Kidney epithelial cell (primary cell): Measurements from ENCODE around the gene FPGS. TPM values are rescaled to one million over a fixed set of nuclear protein-coding genes. Genes with fewer than 3 reads are reported as not detected.

ENCODE experiments used
- DNase-seq: peaks from one replicate; pipeline ENCODE4 v3.0.0-alpha.2; 2010; ENCODE audit warnings: low read depth
- H3K27me3 ChIP-seq: 2 replicates; pipeline ENCODE4 v1.6.0; 2011; ENCODE audit warnings: low read length; ENCODE audit not compliant: control insufficient read depth, insufficient read depth
- H3K36me3 ChIP-seq: 2 replicates; pipeline ENCODE4 v1.5.1; 2011; ENCODE audit warnings: low read length; ENCODE audit not compliant: control insufficient read depth, insufficient read depth
- H3K4me3 ChIP-seq: 2 replicates; pipeline ENCODE4 v1.5.1; 2011; ENCODE audit warnings: low read depth, mild to moderate bottlenecking, control low read depth, low read length
- total RNA-seq: library from RNA; depleted of rRNA; stranded (reverse); fragments of >200 nt; gene quantifications from 2 replicates; pipeline ENCODE4 v1.2.3, GENCODE V29; 2015
- TF ChIP-seq, protein P1 (sequence below): IDR thresholded peaks from 2 replicates; pipeline ENCODE4 v1.5.1; 2011; ENCODE audit warnings: mild to moderate bottlenecking, moderate library complexity, low read length, control low read depth, inconsistent platforms; ENCODE audit not compliant: insufficient read depth, poor library complexity, severe bottlenecking

Gene FPGS
- total RNA-seq, 1 donor from 2014 or later = 92.5 TPM

DNA sequence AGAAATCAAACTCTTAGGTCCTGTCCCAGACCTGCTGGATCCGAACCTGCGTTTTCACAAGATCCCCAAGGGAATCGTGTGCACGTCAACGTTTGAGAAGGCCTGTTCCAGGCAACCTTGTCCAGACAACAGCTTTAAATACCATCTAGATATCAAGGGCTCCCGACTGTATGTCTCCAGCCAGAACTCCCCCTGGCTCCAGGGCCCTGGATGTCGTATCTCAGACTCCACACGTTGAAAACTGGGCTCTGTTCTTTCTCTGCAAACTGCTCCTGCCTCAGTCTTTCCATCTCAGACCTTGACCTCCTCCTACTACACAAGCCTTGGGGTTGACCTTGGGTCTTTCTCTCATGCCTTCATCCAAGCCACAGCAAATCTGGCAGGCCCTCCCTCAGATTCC is 57.6 kb downstream of the FPGS start:
- no peaks in the 10 kb centered on the region for H3K36me3 ChIP-seq
- TF ChIP-seq, protein P1, sequence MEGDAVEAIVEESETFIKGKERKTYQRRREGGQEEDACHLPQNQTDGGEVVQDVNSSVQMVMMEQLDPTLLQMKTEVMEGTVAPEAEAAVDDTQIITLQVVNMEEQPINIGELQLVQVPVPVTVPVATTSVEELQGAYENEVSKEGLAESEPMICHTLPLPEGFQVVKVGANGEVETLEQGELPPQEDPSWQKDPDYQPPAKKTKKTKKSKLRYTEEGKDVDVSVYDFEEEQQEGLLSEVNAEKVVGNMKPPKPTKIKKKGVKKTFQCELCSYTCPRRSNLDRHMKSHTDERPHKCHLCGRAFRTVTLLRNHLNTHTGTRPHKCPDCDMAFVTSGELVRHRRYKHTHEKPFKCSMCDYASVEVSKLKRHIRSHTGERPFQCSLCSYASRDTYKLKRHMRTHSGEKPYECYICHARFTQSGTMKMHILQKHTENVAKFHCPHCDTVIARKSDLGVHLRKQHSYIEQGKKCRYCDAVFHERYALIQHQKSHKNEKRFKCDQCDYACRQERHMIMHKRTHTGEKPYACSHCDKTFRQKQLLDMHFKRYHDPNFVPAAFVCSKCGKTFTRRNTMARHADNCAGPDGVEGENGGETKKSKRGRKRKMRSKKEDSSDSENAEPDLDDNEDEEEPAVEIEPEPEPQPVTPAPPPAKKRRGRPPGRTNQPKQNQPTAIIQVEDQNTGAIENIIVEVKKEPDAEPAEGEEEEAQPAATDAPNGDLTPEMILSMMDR = no peak
- no peaks in the 10 kb centered on the region for H3K27me3 ChIP-seq
- DNase-seq = no peak
- H3K4me3 ChIP-seq = no peak overlapping the region

DNA sequence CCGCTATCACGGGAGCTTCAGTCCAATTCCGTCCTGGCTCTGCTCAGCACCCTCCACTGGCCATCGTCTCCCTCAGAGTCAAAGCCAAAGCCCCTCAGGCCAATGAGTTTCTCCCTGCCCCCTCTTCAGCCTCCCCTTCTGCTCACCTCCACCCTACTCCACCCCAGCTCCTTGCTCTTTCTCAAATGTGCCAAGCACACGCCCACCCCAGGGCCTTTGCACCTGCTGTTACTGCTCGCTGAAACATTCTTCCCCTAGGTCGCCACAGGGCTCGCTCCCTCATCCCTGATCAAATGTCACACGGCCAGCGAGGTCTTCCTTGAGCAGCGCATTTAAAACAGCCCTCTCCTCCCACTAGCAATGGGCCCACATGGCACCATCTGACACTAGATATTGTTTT is 58.1 kb downstream of the FPGS start:
- Histone ChIP-seq H3K36me3 (no peaks in the 10 kb centered on the region), H3K4me3 (no peak overlapping the region), H3K27me3 (no peaks in the 10 kb centered on the region)
- no peak for DNase-seq
- TF ChIP-seq, protein P1 = no peak

DNA sequence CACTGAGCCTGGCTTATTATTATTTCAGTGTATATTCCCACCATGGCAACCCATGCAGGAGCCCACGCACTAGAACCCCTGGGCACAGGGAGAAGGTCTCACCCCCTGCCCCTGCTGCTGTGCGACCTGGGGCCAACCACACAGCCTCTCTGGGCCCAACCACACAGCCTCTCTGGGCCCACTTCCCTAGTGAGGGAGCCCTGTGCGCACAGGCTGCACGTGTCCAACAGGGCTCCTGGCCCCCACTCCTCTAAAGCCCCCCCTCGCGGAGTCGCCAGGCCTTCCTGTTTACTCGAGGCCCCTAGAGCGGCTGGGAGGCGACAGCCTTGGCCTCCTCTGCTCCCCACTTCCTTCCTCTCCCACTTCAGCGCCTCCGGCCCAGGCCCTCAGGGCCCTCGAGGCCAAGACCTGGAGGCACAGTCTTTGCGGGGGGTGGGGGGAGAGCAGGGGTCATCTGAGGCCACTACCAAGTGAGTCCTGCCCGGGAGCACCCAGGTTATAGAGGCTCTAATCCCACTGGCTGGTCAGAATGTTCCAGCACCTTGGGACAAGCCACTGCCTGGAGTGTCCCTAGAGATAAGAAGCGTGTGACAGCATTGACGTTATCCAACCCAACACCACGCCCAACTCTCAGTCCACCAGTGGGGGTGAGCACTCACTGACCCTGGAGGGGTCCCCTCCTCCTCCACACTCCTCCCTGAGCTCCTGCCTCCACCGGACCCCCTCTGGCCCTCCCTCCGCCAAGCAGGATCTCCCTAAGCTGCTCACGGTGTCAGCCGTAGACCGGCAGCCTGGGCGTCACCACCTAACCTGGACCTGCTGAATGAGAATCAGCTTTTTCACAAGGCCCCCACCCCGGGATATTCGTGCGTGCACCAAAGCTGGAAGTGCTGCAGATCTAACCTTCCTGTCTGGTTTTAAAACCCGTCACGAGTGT is 59.7 kb downstream of the FPGS start:
- no peaks in the 10 kb centered on the region for H3K36me3 ChIP-seq
- TF ChIP-seq, protein P1 = no peak
- H3K27me3 ChIP-seq = no peaks in the 10 kb centered on the region
- H3K4me3 ChIP-seq = no peak overlapping the region
- no peak for DNase-seq

DNA sequence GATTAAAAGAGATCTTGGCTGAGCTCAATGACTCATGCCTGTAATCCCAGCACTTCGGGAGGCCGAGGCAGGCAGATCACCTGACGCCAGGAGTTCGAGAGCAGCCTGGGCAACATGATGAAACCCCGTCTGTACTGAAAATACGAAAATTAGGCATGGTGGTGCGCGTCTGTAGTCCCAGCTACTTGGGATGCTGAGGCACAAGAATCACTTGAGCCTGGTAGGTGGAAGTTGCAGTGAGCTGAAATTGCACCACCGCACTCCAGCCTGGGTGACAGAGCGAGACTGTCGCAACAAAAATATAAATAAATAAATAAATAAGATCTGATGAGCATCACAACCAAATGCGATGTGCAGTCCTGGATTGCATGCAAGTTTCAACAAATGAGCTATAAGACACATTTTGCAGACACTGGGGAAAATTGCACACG is 60.5 kb downstream of the FPGS start:
- Histone ChIP-seq H3K27me3 (no peaks in the 10 kb centered on the region), H3K36me3 (peaks cover 1% of the 10 kb centered on the region), H3K4me3 (no peak overlapping the region)
- no peak for DNase-seq
- TF ChIP-seq, protein P1 = no peak

Other genes with a start within 250 kb of the FPGS start
- gene STXBP1, start 190.6 kb upstream of the FPGS start, total RNA-seq = 23.8 and 27.5 TPM in 2 replicates
- gene CFAP157, start 95.9 kb upstream of the FPGS start, total RNA-seq = 0.07 TPM in 1 of 2 replicates, not detected in the other
- gene PTRH1, start 87.2 kb upstream of the FPGS start, total RNA-seq = 36.5 and 43.6 TPM in 2 replicates
- gene TTC16, start 86.8 kb upstream of the FPGS start, total RNA-seq = not detected in 2 replicates
- 13.3 and 13.4 TPM in 2 replicates for gene TOR2A, start 67.6 kb upstream of the FPGS start, total RNA-seq
- 0.17 and 0.27 TPM in 2 replicates for gene SH2D3C, start 24.2 kb upstream of the FPGS start, total RNA-seq
- 38.5 and 47.3 TPM in 2 replicates for gene CDK9, start 16.8 kb upstream of the FPGS start, total RNA-seq
- gene ENG, start 51.8 kb downstream of the FPGS start, total RNA-seq = 3.4 and 6.3 TPM in 2 replicates
- 44.8 and 56.4 TPM in 2 replicates for gene AK1, start 74.8 kb downstream of the FPGS start, total RNA-seq
- gene ST6GALNAC6, start 96.7 kb downstream of the FPGS start, total RNA-seq = 25.6 and 31.1 TPM in 2 replicates
- 21.0 and 32.5 TPM in 2 replicates for gene ST6GALNAC4, start 114.2 kb downstream of the FPGS start, total RNA-seq
- gene PIP5KL1, start 127.9 kb downstream of the FPGS start, total RNA-seq = 3.6 and 4.2 TPM in 2 replicates
- gene DPM2, start 135.0 kb downstream of the FPGS start, total RNA-seq = 31.8 and 33.1 TPM in 2 replicates
- gene EEIG1, start 178.1 kb downstream of the FPGS start, total RNA-seq = 16.5 and 29.4 TPM in 2 replicates